SK-N-SH treated with all-trans-retinoic acid at 6 μM for 48 hours (cell line): Measurements from ENCODE around the gene FHL1.

Source experiments
- ATAC-seq: fragments of 200-7000 bp; cut with Tn5 transposase; 3 replicates; pipeline ENCODE4 v1.9.1; 2020; ENCODE audit warnings: mild to moderate bottlenecking, moderate library complexity
- ARNTL ChIP-seq: fragments of 450-650 bp; formaldehyde crosslinking; IDR thresholded peaks from 2 replicates; pipeline ENCODE4 v1.5.0; 2020; ENCODE audit warnings: low read depth, mild to moderate bottlenecking, moderate library complexity, borderline replicate concordance
- BACH2 ChIP-seq: fragments of 250-450 bp; sonication (Bioruptor Pico); IDR thresholded peaks from 2 replicates; pipeline ENCODE4 v1.9.0; 2021; ENCODE audit warnings: mild to moderate bottlenecking, borderline replicate concordance
- CSDC2 ChIP-seq: fragments of 250-450 bp; sonication (Bioruptor Pico); IDR thresholded peaks from 2 replicates; pipeline ENCODE4 v1.5.0; 2020; ENCODE audit warnings: mild to moderate bottlenecking, moderate library complexity
- ESRRG ChIP-seq: fragments of 250-450 bp; sonication (Bioruptor Pico); IDR thresholded peaks from 2 replicates; pipeline ENCODE4 v1.6.1; 2021; ENCODE audit warnings: mild to moderate bottlenecking
- ISL1 ChIP-seq: fragments of 250-450 bp; sonication (Bioruptor Pico); IDR thresholded peaks from 2 replicates; pipeline ENCODE4 v2.1.2; 2022; ENCODE audit warnings: mild to moderate bottlenecking, moderate library complexity
- PPARA ChIP-seq: fragments of 250-450 bp; sonication (Bioruptor Pico); IDR thresholded peaks from 2 replicates; pipeline ENCODE4 v1.5.0; 2020; ENCODE audit warnings: mild to moderate bottlenecking, borderline replicate concordance
- RARB ChIP-seq: fragments of 250-450 bp; sonication (Bioruptor Pico); IDR thresholded peaks from 2 replicates; pipeline ENCODE4 v1.8.0; 2021; ENCODE audit warnings: mild to moderate bottlenecking, moderate library complexity
- SNAI2 ChIP-seq: fragments of 250-450 bp; sonication (Bioruptor Pico); IDR thresholded peaks from 2 replicates; pipeline ENCODE4 v1.5.0; 2020; ENCODE audit warnings: mild to moderate bottlenecking, moderate library complexity
- TCF4 ChIP-seq: fragments of 250-450 bp; sonication (Bioruptor Pico); IDR thresholded peaks from 2 replicates; pipeline ENCODE4 v1.8.0; 2021; ENCODE audit warnings: mild to moderate bottlenecking, moderate library complexity, borderline replicate concordance
- TOX ChIP-seq: fragments of 250-450 bp; sonication (Bioruptor Pico); IDR thresholded peaks from 2 replicates; pipeline ENCODE4 v1.8.0; 2021; ENCODE audit warnings: mild to moderate bottlenecking, moderate library complexity, borderline replicate concordance
- ZC3H10 ChIP-seq: fragments of 250-450 bp; sonication (Bioruptor Pico); IDR thresholded peaks from 2 replicates; pipeline ENCODE4 v1.5.1; 2021; ENCODE audit warnings: mild to moderate bottlenecking, moderate library complexity
- ZFP30 ChIP-seq: fragments of 450-650 bp; formaldehyde crosslinking; IDR thresholded peaks from 2 replicates; pipeline ENCODE4 v1.5.0; 2022; ENCODE audit warnings: mild to moderate bottlenecking, moderate library complexity
- ZNF565 ChIP-seq: fragments of 450-650 bp; formaldehyde crosslinking; conservative IDR thresholded peaks from 2 replicates; pipeline ENCODE4 v1.5.0; 2020; ENCODE audit warnings: low read depth, mild to moderate bottlenecking, moderate library complexity
- ZNF70 ChIP-seq: fragments of 450-650 bp; formaldehyde crosslinking; IDR thresholded peaks from 2 replicates; pipeline ENCODE4 v1.5.0; 2020; ENCODE audit warnings: mild to moderate bottlenecking, moderate library complexity
- ZNF8 ChIP-seq: fragments of 450-650 bp; formaldehyde crosslinking; IDR thresholded peaks from 2 replicates; pipeline ENCODE4 v1.5.0; 2020; ENCODE audit warnings: mild to moderate bottlenecking, moderate library complexity
- TF ChIP-seq, protein P1 (sequence below): fragments of 250-450 bp; sonication (Bioruptor Pico); IDR thresholded peaks from 2 replicates; pipeline ENCODE4 v1.5.1; 2021; ENCODE audit warnings: mild to moderate bottlenecking, moderate library complexity
- TF ChIP-seq, protein P2 (sequence below): fragments of 250-450 bp; sonication (Bioruptor Pico); IDR thresholded peaks from 2 replicates; pipeline ENCODE4 v1.5.1; 2020; ENCODE audit warnings: low read depth, mild to moderate bottlenecking, moderate library complexity
- TF ChIP-seq, protein P3 (sequence below): fragments of 250-450 bp; sonication (Bioruptor Pico); IDR thresholded peaks from 2 replicates; pipeline ENCODE4 v1.5.0; 2020; ENCODE audit warnings: mild to moderate bottlenecking, moderate library complexity
- TF ChIP-seq, protein P4 (sequence below): fragments of 250-450 bp; sonication (Bioruptor Pico); IDR thresholded peaks from 2 replicates; pipeline ENCODE4 v1.8.0; 2020; ENCODE audit warnings: mild to moderate bottlenecking, moderate library complexity, borderline replicate concordance
- TF ChIP-seq, protein P5 (sequence below): fragments of 250-450 bp; sonication (Bioruptor Pico); IDR thresholded peaks from 2 replicates; pipeline ENCODE4 v1.8.0; 2021; ENCODE audit warnings: low read depth, mild to moderate bottlenecking, moderate library complexity, borderline replicate concordance

The FHL1 gene

DNA sequence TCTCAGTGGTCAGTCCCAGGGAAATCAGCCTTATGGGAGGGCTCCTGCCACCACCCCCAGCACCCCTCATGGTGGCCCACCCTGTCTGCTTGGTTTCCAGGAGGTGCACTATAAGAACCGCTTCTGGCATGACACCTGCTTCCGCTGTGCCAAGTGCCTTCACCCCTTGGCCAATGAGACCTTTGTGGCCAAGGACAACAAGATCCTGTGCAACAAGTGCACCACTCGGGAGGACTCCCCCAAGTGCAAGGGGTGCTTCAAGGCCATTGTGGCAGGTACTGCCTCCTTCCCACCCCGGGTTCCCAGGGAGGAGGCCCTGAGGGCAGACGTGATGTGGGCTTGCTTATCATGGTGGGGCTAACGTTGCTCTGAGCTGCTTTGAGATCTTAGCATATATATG lies 59.6 kb downstream of the FHL1 start:
- TF ChIP-seq, protein P1, sequence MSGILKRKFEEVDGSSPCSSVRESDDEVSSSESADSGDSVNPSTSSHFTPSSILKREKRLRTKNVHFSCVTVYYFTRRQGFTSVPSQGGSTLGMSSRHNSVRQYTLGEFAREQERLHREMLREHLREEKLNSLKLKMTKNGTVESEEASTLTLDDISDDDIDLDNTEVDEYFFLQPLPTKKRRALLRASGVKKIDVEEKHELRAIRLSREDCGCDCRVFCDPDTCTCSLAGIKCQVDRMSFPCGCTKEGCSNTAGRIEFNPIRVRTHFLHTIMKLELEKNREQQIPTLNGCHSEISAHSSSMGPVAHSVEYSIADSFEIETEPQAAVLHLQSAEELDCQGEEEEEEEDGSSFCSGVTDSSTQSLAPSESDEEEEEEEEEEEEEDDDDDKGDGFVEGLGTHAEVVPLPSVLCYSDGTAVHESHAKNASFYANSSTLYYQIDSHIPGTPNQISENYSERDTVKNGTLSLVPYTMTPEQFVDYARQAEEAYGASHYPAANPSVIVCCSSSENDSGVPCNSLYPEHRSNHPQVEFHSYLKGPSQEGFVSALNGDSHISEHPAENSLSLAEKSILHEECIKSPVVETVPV (CRISPR knock-in tag) = no peak
- no peak for TF ChIP-seq ARNTL
- TF ChIP-seq, protein P2, sequence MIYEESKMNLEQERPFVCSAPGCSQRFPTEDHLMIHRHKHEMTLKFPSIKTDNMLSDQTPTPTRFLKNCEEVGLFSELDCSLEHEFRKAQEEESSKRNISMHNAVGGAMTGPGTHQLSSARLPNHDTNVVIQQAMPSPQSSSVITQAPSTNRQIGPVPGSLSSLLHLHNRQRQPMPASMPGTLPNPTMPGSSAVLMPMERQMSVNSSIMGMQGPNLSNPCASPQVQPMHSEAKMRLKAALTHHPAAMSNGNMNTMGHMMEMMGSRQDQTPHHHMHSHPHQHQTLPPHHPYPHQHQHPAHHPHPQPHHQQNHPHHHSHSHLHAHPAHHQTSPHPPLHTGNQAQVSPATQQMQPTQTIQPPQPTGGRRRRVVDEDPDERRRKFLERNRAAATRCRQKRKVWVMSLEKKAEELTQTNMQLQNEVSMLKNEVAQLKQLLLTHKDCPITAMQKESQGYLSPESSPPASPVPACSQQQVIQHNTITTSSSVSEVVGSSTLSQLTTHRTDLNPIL (CRISPR knock-in tag) = no peak
- TF ChIP-seq ZNF8 (CRISPR knock-in tag) = no peak
- TF ChIP-seq TCF4 (CRISPR knock-in tag) = no peak
- TF ChIP-seq SNAI2 = no peak
- no peak for TF ChIP-seq ZFP30
- TF ChIP-seq, protein P3, sequence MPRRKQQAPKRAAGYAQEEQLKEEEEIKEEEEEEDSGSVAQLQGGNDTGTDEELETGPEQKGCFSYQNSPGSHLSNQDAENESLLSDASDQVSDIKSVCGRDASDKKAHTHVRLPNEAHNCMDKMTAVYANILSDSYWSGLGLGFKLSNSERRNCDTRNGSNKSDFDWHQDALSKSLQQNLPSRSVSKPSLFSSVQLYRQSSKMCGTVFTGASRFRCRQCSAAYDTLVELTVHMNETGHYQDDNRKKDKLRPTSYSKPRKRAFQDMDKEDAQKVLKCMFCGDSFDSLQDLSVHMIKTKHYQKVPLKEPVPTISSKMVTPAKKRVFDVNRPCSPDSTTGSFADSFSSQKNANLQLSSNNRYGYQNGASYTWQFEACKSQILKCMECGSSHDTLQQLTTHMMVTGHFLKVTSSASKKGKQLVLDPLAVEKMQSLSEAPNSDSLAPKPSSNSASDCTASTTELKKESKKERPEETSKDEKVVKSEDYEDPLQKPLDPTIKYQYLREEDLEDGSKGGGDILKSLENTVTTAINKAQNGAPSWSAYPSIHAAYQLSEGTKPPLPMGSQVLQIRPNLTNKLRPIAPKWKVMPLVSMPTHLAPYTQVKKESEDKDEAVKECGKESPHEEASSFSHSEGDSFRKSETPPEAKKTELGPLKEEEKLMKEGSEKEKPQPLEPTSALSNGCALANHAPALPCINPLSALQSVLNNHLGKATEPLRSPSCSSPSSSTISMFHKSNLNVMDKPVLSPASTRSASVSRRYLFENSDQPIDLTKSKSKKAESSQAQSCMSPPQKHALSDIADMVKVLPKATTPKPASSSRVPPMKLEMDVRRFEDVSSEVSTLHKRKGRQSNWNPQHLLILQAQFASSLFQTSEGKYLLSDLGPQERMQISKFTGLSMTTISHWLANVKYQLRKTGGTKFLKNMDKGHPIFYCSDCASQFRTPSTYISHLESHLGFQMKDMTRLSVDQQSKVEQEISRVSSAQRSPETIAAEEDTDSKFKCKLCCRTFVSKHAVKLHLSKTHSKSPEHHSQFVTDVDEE (CRISPR knock-in tag) = no peak
- no peak for TF ChIP-seq ISL1 (CRISPR knock-in tag)
- no peak for TF ChIP-seq BACH2 (CRISPR knock-in tag)
- no peak for TF ChIP-seq RARB
- TF ChIP-seq, protein P4, sequence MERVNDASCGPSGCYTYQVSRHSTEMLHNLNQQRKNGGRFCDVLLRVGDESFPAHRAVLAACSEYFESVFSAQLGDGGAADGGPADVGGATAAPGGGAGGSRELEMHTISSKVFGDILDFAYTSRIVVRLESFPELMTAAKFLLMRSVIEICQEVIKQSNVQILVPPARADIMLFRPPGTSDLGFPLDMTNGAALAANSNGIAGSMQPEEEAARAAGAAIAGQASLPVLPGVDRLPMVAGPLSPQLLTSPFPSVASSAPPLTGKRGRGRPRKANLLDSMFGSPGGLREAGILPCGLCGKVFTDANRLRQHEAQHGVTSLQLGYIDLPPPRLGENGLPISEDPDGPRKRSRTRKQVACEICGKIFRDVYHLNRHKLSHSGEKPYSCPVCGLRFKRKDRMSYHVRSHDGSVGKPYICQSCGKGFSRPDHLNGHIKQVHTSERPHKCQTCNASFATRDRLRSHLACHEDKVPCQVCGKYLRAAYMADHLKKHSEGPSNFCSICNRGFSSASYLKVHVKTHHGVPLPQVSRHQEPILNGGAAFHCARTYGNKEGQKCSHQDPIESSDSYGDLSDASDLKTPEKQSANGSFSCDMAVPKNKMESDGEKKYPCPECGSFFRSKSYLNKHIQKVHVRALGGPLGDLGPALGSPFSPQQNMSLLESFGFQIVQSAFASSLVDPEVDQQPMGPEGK (CRISPR knock-in tag) = no peak
- no peak for TF ChIP-seq ESRRG (CRISPR knock-in tag)
- no peak for TF ChIP-seq CSDC2 (CRISPR knock-in tag)
- TF ChIP-seq, protein P5, sequence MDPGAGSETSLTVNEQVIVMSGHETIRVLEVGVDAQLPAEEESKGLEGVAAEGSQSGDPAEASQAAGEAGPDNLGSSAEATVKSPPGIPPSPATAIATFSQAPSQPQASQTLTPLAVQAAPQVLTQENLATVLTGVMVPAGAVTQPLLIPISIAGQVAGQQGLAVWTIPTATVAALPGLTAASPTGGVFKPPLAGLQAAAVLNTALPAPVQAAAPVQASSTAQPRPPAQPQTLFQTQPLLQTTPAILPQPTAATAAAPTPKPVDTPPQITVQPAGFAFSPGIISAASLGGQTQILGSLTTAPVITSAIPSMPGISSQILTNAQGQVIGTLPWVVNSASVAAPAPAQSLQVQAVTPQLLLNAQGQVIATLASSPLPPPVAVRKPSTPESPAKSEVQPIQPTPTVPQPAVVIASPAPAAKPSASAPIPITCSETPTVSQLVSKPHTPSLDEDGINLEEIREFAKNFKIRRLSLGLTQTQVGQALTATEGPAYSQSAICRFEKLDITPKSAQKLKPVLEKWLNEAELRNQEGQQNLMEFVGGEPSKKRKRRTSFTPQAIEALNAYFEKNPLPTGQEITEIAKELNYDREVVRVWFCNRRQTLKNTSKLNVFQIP (CRISPR knock-in tag) = no peak
- no peak for TF ChIP-seq ZNF565
- TF ChIP-seq ZC3H10 (CRISPR knock-in tag) = no peak
- TF ChIP-seq PPARA (CRISPR knock-in tag) = no peak
- no peak for TF ChIP-seq TOX (CRISPR knock-in tag)
- no peak for TF ChIP-seq ZNF70
- no peak for ATAC-seq

DNA sequence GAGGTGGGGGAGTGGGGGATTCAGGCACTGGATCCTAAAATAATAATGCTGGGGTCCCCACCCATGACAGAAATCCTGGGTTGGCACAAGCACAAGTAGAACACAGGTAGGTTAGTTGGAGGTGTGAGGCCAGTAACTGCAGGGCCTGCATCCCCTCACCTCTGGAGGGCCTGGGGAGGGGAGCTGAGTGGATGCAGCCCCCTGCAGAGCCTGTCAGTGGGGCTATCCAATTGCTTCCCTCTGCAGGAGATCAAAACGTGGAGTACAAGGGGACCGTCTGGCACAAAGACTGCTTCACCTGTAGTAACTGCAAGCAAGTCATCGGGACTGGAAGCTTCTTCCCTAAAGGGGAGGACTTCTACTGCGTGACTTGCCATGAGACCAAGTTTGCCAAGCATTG lies 60.2 kb downstream of the FHL1 start:
- TF ChIP-seq, protein P1 (CRISPR knock-in tag) = no peak
- TF ChIP-seq CSDC2 (CRISPR knock-in tag) = no peak
- no peak for TF ChIP-seq ISL1 (CRISPR knock-in tag)
- no peak for TF ChIP-seq ZFP30
- no peak for TF ChIP-seq BACH2 (CRISPR knock-in tag)
- no peak for ATAC-seq
